Activated CD8-positive, alpha-beta memory T cell treated with anti-CD3 and anti-CD28 coated beads for 36 hours (primary cell): ENCODE measurements around the gene PRCC. TPM values are rescaled to one million over a fixed set of nuclear protein-coding genes. Genes with fewer than 3 reads are reported as not detected.
"Not testable (repeated sequence)": the region's sequence is repeated elsewhere in the genome, so short reads cannot be mapped to it uniquely, and the experiment has no call there.

Source experiments
- CTCF ChIA-PET: fragments of 350-600 bp; sonication (Branson Sonifier 250); formaldehyde crosslinking; loops from one replicate; lab custom pipeline; 2021; ENCODE audit warnings: antibody characterized with exemption; lab: Charles Lee
- POLR2A ChIA-PET: fragments of 350-600 bp; sonication (Branson Sonifier 250); formaldehyde crosslinking; loops from one replicate; lab custom pipeline; 2021; ENCODE audit warnings: antibody characterized with exemption; lab: Charles Lee
- total RNA-seq, 2 experiments: library from RNA; stranded (reverse); gene quantifications; one replicate each; pipeline ENCODE4 v1.2.3, GENCODE V29; 2021

The PRCC gene
- total RNA-seq, 2 experiments from 2014 or later, result 90.3 to 99.2 TPM

GRCh38 chr1:156750711-156751450, 16.5 kb upstream of the PRCC start:
- ChIA-PET CTCF (interaction anchor here (1.0 to 3.9 kb wide), 6 partner anchors 16 to 142 kb away, joined by 3 to 42 read pairs (median 4); partner anchors contain the start of genes ISG20L2, METTL25B and PRCC), POLR2A (interaction anchor here (0.5 to 3.3 kb wide), 8 partner anchors 10 to 1204 kb away, joined by 3 to 25 read pairs (median 4); partner anchors contain the start of genes ISG20L2, METTL25B, MRPL24 and PRCC)

GRCh38 chr1:156751451-156751756, 15.9 kb upstream of the PRCC start, which contains the start of gene HDGF:
Gene HDGF (minus strand): TSS chr1:156751675. CDS start chr1:156751429, 246 bp downstream.
- ChIA-PET CTCF (interaction anchor here (1.0 to 3.9 kb wide), 7 partner anchors 10 to 141 kb away, joined by 3 to 42 read pairs (median 4); partner anchors contain the start of genes ISG20L2, METTL25B, MRPL24 and PRCC), POLR2A (interaction anchor here (0.5 to 3.3 kb wide), 8 partner anchors 10 to 1205 kb away, joined by 3 to 25 read pairs (median 4); partner anchors contain the start of genes ISG20L2, METTL25B, MRPL24 and PRCC)

- CTCF ChIA-PET, result interaction anchor here (0.5 to 3.9 kb wide), 8 partner anchors 11 to 125 kb away, joined by 3 to 42 read pairs (median 4); partner anchors contain the start of genes ISG20L2, METTL25B, MRPL24 and PRCC
- POLR2A ChIA-PET, result interaction anchor here (0.5 to 3.3 kb wide), 12 partner anchors 9 to 58 kb away, joined by 3 to 25 read pairs (median 3); partner anchors contain the start of genes ISG20L2, METTL25B, MRPL24 and PRCC
Measured at GRCh38 chr1:156751757-156752481, 15.4 kb upstream of the PRCC start.

- POLR2A ChIA-PET, result interaction anchor here (0.6 to 3.3 kb wide), 5 partner anchors 8 to 21 kb away, joined by 3 to 25 read pairs (median 5); partner anchors contain the start of genes MRPL24 and PRCC
- CTCF ChIA-PET, result interaction anchor here (1.3 to 3.9 kb wide), 4 partner anchors 12 to 25 kb away, joined by 4 to 42 read pairs (median 8); partner anchors contain the start of genes ISG20L2, METTL25B, MRPL24 and PRCC
Measured at GRCh38 chr1:156752843-156753482, 14.4 kb upstream of the PRCC start.

- POLR2A ChIA-PET, result no interaction called here
Measured at GRCh38 chr1:156754219-156754618, 13.1 kb upstream of the PRCC start.

GRCh38 chr1:156755527-156755950, 11.8 kb upstream of the PRCC start:
- POLR2A ChIA-PET, result interaction anchor here (0.5 kb wide), 1 partner anchor 16 kb away, joined by 6 read pairs; no protein-coding TSS in a partner anchor
- CTCF ChIA-PET, result interaction anchor here (0.6 to 1.7 kb wide), 6 partner anchors 8 to 258 kb away, joined by 3 to 12 read pairs (median 5); partner anchors contain the start of genes ISG20L2 and METTL25B

More at GRCh38 chr1:156754219-156754618, 13.1 kb upstream of the PRCC start:
- CTCF ChIA-PET, result interaction anchor here (1.4 kb wide), 1 partner anchor 28 kb away, joined by 3 read pairs; no protein-coding TSS in a partner anchor

- POLR2A ChIA-PET, result no interaction called here
- CTCF ChIA-PET, result interaction anchor here (0.6 to 1.7 kb wide), 8 partner anchors 9 to 97 kb away, joined by 3 to 12 read pairs (median 4); partner anchors contain the start of genes ISG20L2 and METTL25B
Measured at GRCh38 chr1:156756355-156756754, 11.0 kb upstream of the PRCC start.

- CTCF ChIA-PET, result interaction anchor here (0.7 to 1.7 kb wide), 4 partner anchors 10 to 156 kb away, joined by 3 to 12 read pairs (median 4); no protein-coding TSS in a partner anchor
- POLR2A ChIA-PET, result not testable (repeated sequence)
Measured at GRCh38 chr1:156757572-156758253, 9.6 kb upstream of the PRCC start.

- POLR2A ChIA-PET, result interaction anchor here (1.1 kb wide), 1 partner anchor 8 kb away, joined by 3 read pairs; no protein-coding TSS in a partner anchor
- CTCF ChIA-PET, result interaction anchor here (1.7 to 2.0 kb wide), 2 partner anchors 34 to 54 kb away, joined by 3 to 7 read pairs; no protein-coding TSS in a partner anchor
Measured at GRCh38 chr1:156760092-156760795, 7.1 kb upstream of the PRCC start.

- CTCF ChIA-PET, result interaction anchor here (1.7 to 2.0 kb wide), 2 partner anchors 34 to 54 kb away, joined by 3 to 7 read pairs; no protein-coding TSS in a partner anchor
- POLR2A ChIA-PET, result interaction anchor here (1.1 kb wide), 1 partner anchor 8 kb away, joined by 3 read pairs; no protein-coding TSS in a partner anchor
Measured at GRCh38 chr1:156760796-156761104, 6.6 kb upstream of the PRCC start.

GRCh38 chr1:156765136-156765535, 2.2 kb upstream of the PRCC start:
- POLR2A ChIA-PET, result interaction anchor here (0.7 kb wide), 1 partner anchor 33 kb away, joined by 3 read pairs; no protein-coding TSS in a partner anchor
- CTCF ChIA-PET, result not testable (repeated sequence)

GRCh38 chr1:156765666-156766065, 1.7 kb upstream of the PRCC start:
- ChIA-PET POLR2A (interaction anchor here (0.7 to 2.2 kb wide), 2 partner anchors 14 to 33 kb away, joined by 3 to 14 read pairs; partner anchors contain the start of gene HDGF), CTCF (interaction anchor here (1.3 to 2.3 kb wide), 2 partner anchors 14 to 73 kb away, joined by 3 to 11 read pairs; partner anchors contain the start of gene HDGF)

- POLR2A ChIA-PET, result interaction anchor here (0.6 to 2.2 kb wide), 4 partner anchors 15 to 39 kb away, joined by 3 to 15 read pairs (median 8); partner anchors contain the start of genes HDGF, METTL25B and MRPL24
- CTCF ChIA-PET, result interaction anchor here (1.0 to 3.2 kb wide), 6 partner anchors 15 to 72 kb away, joined by 3 to 17 read pairs (median 4); partner anchors contain the start of genes CRABP2, HDGF and MRPL24
Measured at GRCh38 chr1:156766298-156767100, 836 bp upstream of the PRCC start.

GRCh38 chr1:156767879-156768604, 707 bp downstream of the PRCC start:
- CTCF ChIA-PET, result interaction anchor here (0.9 to 3.2 kb wide), 6 partner anchors 16 to 63 kb away, joined by 3 to 17 read pairs (median 4); partner anchors contain the start of genes CRABP2, HDGF and MRPL24
- POLR2A ChIA-PET, result interaction anchor here (0.5 to 1.9 kb wide), 7 partner anchors 16 to 164 kb away, joined by 3 to 15 read pairs (median 3); partner anchors contain the start of genes HDGF, METTL25B and MRPL24
